Spleen (tissue), 11 donors: ENCODE results near the gene IFFO2. TPM values are rescaled to one million over a fixed set of nuclear protein-coding genes. Genes with fewer than 3 reads are reported as not detected.
"Not testable (repeated sequence)": the region's sequence is repeated elsewhere in the genome, so short reads cannot be mapped to it uniquely, and the experiment has no call there.

Experiments
- DNase-seq: peaks from one replicate; pipeline ENCODE4 v3.0.0-alpha.2; 2020
- H3K27ac ChIP-seq, 8 donors: fragments of 200-600 bp; sonication (generic) in 7 of 8; 1 replicate in 4 of 8; 2 replicates in 4 of 8; pipeline versions ENCODE4 v1.5.0 to v1.8.0; 2016 to 2021; ENCODE audit warnings: inconsistent platforms in 4 of 8, mild to moderate bottlenecking in 4 of 8, moderate library complexity in 1 of 8
- H3K27me3 ChIP-seq, 7 donors: fragments of 200-600 bp; sonication (generic) in 6 of 7; replicated peaks in 1 of 7; 1 replicate in 4 of 7; 2 replicates in 3 of 7; pipeline versions ENCODE4 v1.5.0 to v1.8.0; 2016 to 2021; ENCODE audit warnings: inconsistent platforms in 3 of 7, mild to moderate bottlenecking in 1 of 7
- H3K36me3 ChIP-seq, 6 donors: fragments of 200-600 bp; sonication (generic) in 5 of 6; 1 replicate in 4 of 6; 2 replicates in 2 of 6; pipeline versions ENCODE4 v1.5.0 to v1.8.0; 2016 to 2021; ENCODE audit warnings: inconsistent platforms in 2 of 6
- H3K4me1 ChIP-seq, 6 donors: fragments of 200-600 bp; sonication (generic) in 5 of 6; 1 replicate in 3 of 6; 2 replicates in 3 of 6; pipeline versions ENCODE4 v1.5.0 to v1.8.0; 2016 to 2021; ENCODE audit warnings: inconsistent platforms in 3 of 6
- H3K4me3 ChIP-seq, 8 donors: fragments of 200-600 bp; sonication (generic) in 7 of 8; 1 replicate in 4 of 8; 2 replicates in 4 of 8; pipeline versions ENCODE4 v1.5.0 to v1.8.0; 2016 to 2021; ENCODE audit warnings: inconsistent platforms in 4 of 8, mild to moderate bottlenecking in 4 of 8, moderate library complexity in 2 of 8
- H3K9me3 ChIP-seq, 8 donors: fragments of 200-600 bp; sonication (generic) in 7 of 8; 1 replicate in 4 of 8; 2 replicates in 4 of 8; pipeline versions ENCODE4 v1.5.0 to v1.8.0; 2016 to 2021; ENCODE audit warnings: inconsistent platforms in 4 of 8
- CTCF ChIP-seq, 11 experiments: fragments of 200-600 bp in 7 of 11; fragments of 450-650 bp in 4 of 11; sonication (generic) in 4 of 11; IDR thresholded peaks in 8 of 11; conservative IDR thresholded peaks in 3 of 11; 1 replicate in 7 of 11; 2 replicates in 4 of 11; pipeline versions ENCODE4 v1.4.0 to v1.8.0; 2016 to 2021; ENCODE audit warnings: antibody characterized with exemption in 11 of 11, inconsistent platforms in 4 of 11, mild to moderate bottlenecking in 1 of 11
- POLR2A ChIP-seq, 3 donors: fragments of 450-650 bp; IDR thresholded peaks; one replicate each; pipeline ENCODE4 v1.5.1; 2017; ENCODE audit warnings: antibody characterized with exemption in 3 of 3, mild to moderate bottlenecking in 1 of 3
- POLR2AphosphoS5 ChIP-seq, 3 donors: sonication (generic); formaldehyde crosslinking; IDR thresholded peaks; one replicate each; pipeline ENCODE4 v1.5.1; 2017; ENCODE audit warnings: antibody characterized with exemption in 3 of 3
- WGBS, 5 donors: extraction: QIAGEN DNeasy Blood & Tissue Kit in 3 of 5; methylation state at CpG; one replicate each; pipeline versions ENCODE4 v1.1.5 to v1.1.7; 2013 to 2018; 5-methylcytosine and 5-hydroxymethylcytosine counted together
- intact Hi-C: fragments of 100-400 bp; cut with DNase I; formaldehyde crosslinking; loops from one replicate; pipeline ENCODE4 v1.15.0; 2023; ENCODE audit warnings: low total_unique reads
- polyA plus RNA-seq, 3 donors: library from polyadenylated mRNA; stranded (reverse); fragments of 200-250 nt; gene quantifications; one replicate each; pipeline ENCODE4 v1.2.1, GENCODE V29; 2013
- total RNA-seq, 7 donors: library from RNA; depleted of rRNA in 3 of 7; stranded (reverse); fragments of >200 nt in 3 of 7; fragmentation: NEBNext Ultra II Directional in 4 of 7; extraction: Animal tissue kit (Norgen Biotek cat#: 25700) in 4 of 7; gene quantifications; one replicate each; pipeline versions ENCODE4 v1.1.0 to v1.2.1, GENCODE V29; 2016 to 2021
- donor health status: healthy with polysubstance abuse.
- donor health status: DM: no; HTN: no; CAD: no; lungs with moderate emphysema.
- donor health status: DM: no; HTN: no; CAD: no.
- donor health status: Bipolar disorder and iron deficiency.
- donor health status: healthy.
- donor health status: DM: no; HTN: no; CAD: no.
- donor health status: DM: yes; HTN: yes; CAD: no.

Gene IFFO2
- total and polyA plus RNA-seq, 10 donors, result 2.7 to 19.7 (median 14.8) TPM

GRCh38 chr1:18898567-18898966 is 57.9 kb downstream of the IFFO2 start:
- WGBS, 5 donors, result 91 to 95% (median 92%) methylated on average over 8 of the region's 8 CpGs
- no peak for DNase-seq
- no peaks in the 10 kb centered on the region for H3K9me3 ChIP-seq
- no peak for TF ChIP-seq POLR2A (IDR thresholded peaks at IDR 0.05)
- no peak for TF ChIP-seq POLR2AphosphoS5 (IDR thresholded peaks at IDR 0.05)
- no peak for TF ChIP-seq CTCF (IDR thresholded peaks at IDR 0.05 in 8 of 11, conservative IDR thresholded peaks at IDR 0.05 in 3 of 11)
- H3K27me3 ChIP-seq, result no peaks in the 10 kb centered on the region
- peaks cover 0 to 71% (median 31%) of the 10 kb centered on the region in 6 donors for H3K4me1 ChIP-seq
- intact Hi-C loops, result no loop called here
- H3K4me3 ChIP-seq, result no peak overlapping the region
- peaks cover 0 to 29% (median 0%) of the 10 kb centered on the region in 6 donors for H3K36me3 ChIP-seq
- H3K27ac ChIP-seq, result peak overlapping the region in 1 of 8 donors; percentile 41

- DNase-seq, result no peak
- peaks cover 0 to 29% (median 0%) of the 10 kb centered on the region in 6 donors for H3K36me3 ChIP-seq
- no peaks in the 10 kb centered on the region for H3K27me3 ChIP-seq
- peaks cover 0 to 55% (median 10%) of the 10 kb centered on the region in 6 donors for H3K4me1 ChIP-seq
- H3K27ac ChIP-seq, result peak overlapping the region in 3 of 8 donors; percentile 21 to 46 (median 24)
- TF ChIP-seq CTCF (IDR thresholded peaks at IDR 0.05 in 8 of 11, conservative IDR thresholded peaks at IDR 0.05 in 3 of 11), result no peak
- WGBS, 5 donors, result 69 to 83% (median 77%) methylated on average over 6 of the region's 6 CpGs
- intact Hi-C loops, result no loop called here
- no peaks in the 10 kb centered on the region for H3K9me3 ChIP-seq
- H3K4me3 ChIP-seq, result no peak overlapping the region
Measured at GRCh38 chr1:18895317-18895716, 61.2 kb downstream of the IFFO2 start.

- Histone ChIP-seq H3K4me1 (peaks cover 0 to 38% (median 10%) of the 10 kb centered on the region in 6 donors), H3K36me3 (peaks cover 0 to 48% (median 0%) of the 10 kb centered on the region in 6 donors), H3K27ac (no peak overlapping the region), H3K27me3 (no peaks in the 10 kb centered on the region), H3K4me3 (no peak overlapping the region), H3K9me3 (no peaks in the 10 kb centered on the region)
- intact Hi-C loops, result no loop called here
- TF ChIP-seq POLR2A (IDR thresholded peaks at IDR 0.05) (no peak), CTCF (IDR thresholded peaks at IDR 0.05 in 8 of 11, conservative IDR thresholded peaks at IDR 0.05 in 3 of 11) (no peak), POLR2AphosphoS5 (IDR thresholded peaks at IDR 0.05) (no peak)
- WGBS, 5 donors, result 81 to 98% (median 93%) methylated on average over 7 of the region's 7 CpGs
- DNase-seq, result no peak
Measured at GRCh38 chr1:18893120-18893519, 63.4 kb downstream of the IFFO2 start.

GRCh38 chr1:18891858-18892257 is 64.6 kb downstream of the IFFO2 start:
- H3K4me1 ChIP-seq, result peaks cover 0 to 38% (median 10%) of the 10 kb centered on the region in 6 donors
- intact Hi-C loops, H3K9me3 ChIP-seq, H3K27me3 ChIP-seq, DNase-seq, H3K4me3 ChIP-seq, H3K27ac ChIP-seq: not testable (repeated sequence)
- WGBS, 5 donors, result 79 to 89% (median 86%) methylated on average over 7 of the region's 7 CpGs
- H3K36me3 ChIP-seq, result peaks cover 0 to 50% (median 0%) of the 10 kb centered on the region in 6 donors

GRCh38 chr1:18891426-18891780 is 65.1 kb downstream of the IFFO2 start:
- Histone ChIP-seq H3K4me3 (no peak overlapping the region), H3K4me1 (peaks cover 0 to 38% (median 10%) of the 10 kb centered on the region in 6 donors), H3K9me3 (no peaks in the 10 kb centered on the region), H3K27me3 (no peaks in the 10 kb centered on the region), H3K27ac (no peak overlapping the region), H3K36me3 (peaks cover 0 to 50% (median 0%) of the 10 kb centered on the region in 6 donors)
- no peak for DNase-seq
- intact Hi-C loops, result no loop called here
- TF ChIP-seq POLR2AphosphoS5 (IDR thresholded peaks at IDR 0.05), result no peak
- WGBS, 5 donors, result 61 to 88% (median 81%) methylated on average over 7 of the region's 7 CpGs
